ENCODE data around the gene SPPL2B.

GRCh38 chr19:2355168-2356035 lies 26.9 kb downstream of the SPPL2B start:
- no peak for TF ChIP-seq POLR2A (IDR thresholded peaks at IDR 0.05)
- TF ChIP-seq, protein P1, sequence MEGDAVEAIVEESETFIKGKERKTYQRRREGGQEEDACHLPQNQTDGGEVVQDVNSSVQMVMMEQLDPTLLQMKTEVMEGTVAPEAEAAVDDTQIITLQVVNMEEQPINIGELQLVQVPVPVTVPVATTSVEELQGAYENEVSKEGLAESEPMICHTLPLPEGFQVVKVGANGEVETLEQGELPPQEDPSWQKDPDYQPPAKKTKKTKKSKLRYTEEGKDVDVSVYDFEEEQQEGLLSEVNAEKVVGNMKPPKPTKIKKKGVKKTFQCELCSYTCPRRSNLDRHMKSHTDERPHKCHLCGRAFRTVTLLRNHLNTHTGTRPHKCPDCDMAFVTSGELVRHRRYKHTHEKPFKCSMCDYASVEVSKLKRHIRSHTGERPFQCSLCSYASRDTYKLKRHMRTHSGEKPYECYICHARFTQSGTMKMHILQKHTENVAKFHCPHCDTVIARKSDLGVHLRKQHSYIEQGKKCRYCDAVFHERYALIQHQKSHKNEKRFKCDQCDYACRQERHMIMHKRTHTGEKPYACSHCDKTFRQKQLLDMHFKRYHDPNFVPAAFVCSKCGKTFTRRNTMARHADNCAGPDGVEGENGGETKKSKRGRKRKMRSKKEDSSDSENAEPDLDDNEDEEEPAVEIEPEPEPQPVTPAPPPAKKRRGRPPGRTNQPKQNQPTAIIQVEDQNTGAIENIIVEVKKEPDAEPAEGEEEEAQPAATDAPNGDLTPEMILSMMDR (IDR thresholded peaks at IDR 0.05) = no peak
- TF ChIP-seq EP300 (IDR thresholded peaks at IDR 0.05) = no peak
